ENCODE results near the gene NT5C3A.
A peak's percentile ranks its signal among the peaks of the same experiment; 100 is the strongest.

NT5C3A gene

GRCh38 chr7:33070277-33070676, 7.7 kb upstream of the NT5C3A start:
- DNase-seq (ENCODE audit: low spot score) = no peak
- TF ChIP-seq CTCF (IDR thresholded peaks at IDR 0.05; ENCODE audit: extremely low read depth, insufficient read depth, missing control alignments) = no peak
- in situ Hi-C loops (cut with MboI; ENCODE audit: low pct_unique_long_range_greater_than_20kb, low sequenced_read_pairs, unreplicated experiment) = no loop called here

- in situ Hi-C loops (cut with MboI; ENCODE audit: low pct_unique_long_range_greater_than_20kb, low sequenced_read_pairs, unreplicated experiment) = no loop called here
- DNase-seq (ENCODE audit: low spot score) = no peak
- no peak for TF ChIP-seq CTCF (IDR thresholded peaks at IDR 0.05; ENCODE audit: extremely low read depth, insufficient read depth, missing control alignments)
These were observed 5.3 kb upstream of the NT5C3A start for GRCh38 chr7:33067921-33068320.

- DNase-seq (ENCODE audit: low spot score) = no peak
- in situ Hi-C loops (cut with MboI; ENCODE audit: low pct_unique_long_range_greater_than_20kb, low sequenced_read_pairs, unreplicated experiment) = no loop called here
- TF ChIP-seq CTCF (IDR thresholded peaks at IDR 0.05; ENCODE audit: extremely low read depth, insufficient read depth, missing control alignments) = no peak
These were observed 4.2 kb upstream of the NT5C3A start for GRCh38 chr7:33066771-33067170.

- TF ChIP-seq CTCF (IDR thresholded peaks at IDR 0.05; ENCODE audit: extremely low read depth, insufficient read depth, missing control alignments) = no peak
- no peak for DNase-seq (ENCODE audit: low spot score)
- in situ Hi-C loops (cut with MboI; ENCODE audit: low pct_unique_long_range_greater_than_20kb, low sequenced_read_pairs, unreplicated experiment) = no loop called here
These were observed 3.4 kb upstream of the NT5C3A start for GRCh38 chr7:33065981-33066380.

- in situ Hi-C loops (cut with MboI; ENCODE audit: low pct_unique_long_range_greater_than_20kb, low sequenced_read_pairs, unreplicated experiment) = no loop called here
- peak; percentile 97 for DNase-seq (ENCODE audit: low spot score)
- no peak for TF ChIP-seq CTCF (IDR thresholded peaks at IDR 0.05; ENCODE audit: extremely low read depth, insufficient read depth, missing control alignments)
These were observed 337 bp upstream of the NT5C3A start for GRCh38 chr7:33062782-33063443.

- in situ Hi-C loops (cut with MboI; ENCODE audit: low pct_unique_long_range_greater_than_20kb, low sequenced_read_pairs, unreplicated experiment) = no loop called here
- TF ChIP-seq CTCF (IDR thresholded peaks at IDR 0.05; ENCODE audit: extremely low read depth, insufficient read depth, missing control alignments) = no peak
- no peak for DNase-seq (ENCODE audit: low spot score)
These were observed 1.2 kb downstream of the NT5C3A start for GRCh38 chr7:33061282-33061937.
